ENCODE results near the gene MRPL57. TPM values are rescaled to one million over a fixed set of nuclear protein-coding genes. Genes with fewer than 3 reads are reported as not detected.

MRPL57 gene
- total and polyA plus RNA-seq, 2 of the 8 experiments (the other 6 are each of a cell fraction or from before 2014, with no cell fraction given): 29.9 to 34.1 TPM

DNA sequence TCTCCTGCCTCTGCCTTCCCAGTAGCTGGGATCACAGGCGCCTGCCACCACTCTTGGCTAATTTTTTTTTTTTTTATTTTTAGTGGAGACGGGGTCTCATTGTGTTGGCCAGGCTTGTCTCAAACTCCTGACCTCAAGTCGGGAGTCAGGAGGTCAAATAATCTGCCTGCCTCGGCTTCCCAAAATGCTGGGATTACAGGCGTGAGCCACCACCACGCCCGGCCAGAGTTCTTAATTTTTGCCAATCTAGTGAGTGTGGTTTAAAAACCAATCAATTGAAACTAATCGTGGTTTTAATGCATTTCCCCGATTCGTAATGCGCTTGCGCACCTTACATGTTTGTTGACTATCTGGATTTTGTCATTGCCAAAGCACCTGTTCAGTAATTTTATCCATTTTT, 37.1 kb upstream of the MRPL57 start:
- Histone ChIP-seq H3K9ac (replicated peaks in 1 of 4; ENCODE audit: extremely low read depth in 1 of 4, low read depth in 3 of 4, low read length in 3 of 4) (peak overlapping the region in 1 of 4 experiments; percentile 38; a peak in 1 of 7 replicates), H3K27ac (ENCODE audit: low read depth, low read length) (no peak overlapping the region), H2BK15ac (ENCODE audit: low read length) (no peak overlapping the region), H3K56ac (replicated peaks; ENCODE audit: insufficient read length, low read depth, low read length) (no peak overlapping the region), H3K23ac (ENCODE audit: insufficient read length) (no peak overlapping the region), H4K8ac (ENCODE audit: extremely low read depth, insufficient read depth, low read length) (no peak overlapping the region), H3K9me3 (ENCODE audit: insufficient read depth in 2 of 2, low read depth in 1 of 2, low read length in 1 of 2) (no peaks in the 10 kb centered on the region), H3K4ac (replicated peaks; ENCODE audit: insufficient read length, low read depth, low read length) (no peak overlapping the region), H3K4me1 (replicated peaks in 1 of 4; ENCODE audit: control insufficient read depth in 3 of 4, insufficient read depth in 4 of 4, low read length in 3 of 4) (peaks cover 0 to 8% (median 2%) of the 10 kb centered on the region in 4 experiments; a peak in 4 of 7 replicates), H2AK5ac (ENCODE audit: low read depth, low read length) (0 out of 2 replicates have a peak overlapping the region, but pooled peaks have one; percentile 26), H4K91ac (replicated peaks; ENCODE audit: insufficient read length, low read length) (no peak overlapping the region), H3K14ac (ENCODE audit: insufficient read length) (no peak overlapping the region), H3K27me3 (replicated peaks in 1 of 4; ENCODE audit: control insufficient read depth in 3 of 4, extremely low read depth in 1 of 4, insufficient read depth in 3 of 4, low read length in 3 of 4) (no peaks in the 10 kb centered on the region), H4K5ac (ENCODE audit: insufficient read length, low read depth, low read length) (no peak overlapping the region), H3K4me3 (ENCODE audit: extremely low read depth in 1 of 4, insufficient read depth in 2 of 4, low read depth in 3 of 4, low read length in 4 of 4) (peak overlapping the region; percentile 79 to 100 (median 98); a peak in 5 of 8 replicates), H3K36me3 (ENCODE audit: control insufficient read depth in 2 of 4, insufficient read depth in 4 of 4, low read length in 3 of 4) (peaks cover 0 to 18% (median 4%) of the 10 kb centered on the region in 4 experiments; a peak in 4 of 8 replicates), H2BK12ac (ENCODE audit: low read depth, low read length) (no peak overlapping the region), H2BK5ac (ENCODE audit: low read depth, low read length) (0 out of 2 replicates have a peak overlapping the region, but pooled peaks have one; percentile 52), H3K79me1 (ENCODE audit: low read depth, low read length) (peaks cover 2% of the 10 kb centered on the region), H3K18ac (ENCODE audit: extremely low read depth, low read length) (no peak overlapping the region), H2BK120ac (replicated peaks; ENCODE audit: low read depth, low read length) (no peak overlapping the region), H2BK20ac (ENCODE audit: low read length) (no peak overlapping the region), H3K23me2 (ENCODE audit: low read depth, low read length) (no peaks in the 10 kb centered on the region; the same call in 1 of the 2 replicates), H2AFZ (ENCODE audit: low read length) (no peak overlapping the region), H4K20me1 (replicated peaks in 1 of 2; ENCODE audit: control insufficient read depth in 1 of 2, insufficient read depth in 2 of 2, low read length in 2 of 2) (peaks cover 4 to 9% of the 10 kb centered on the region in 2 experiments), H3K4me2 (ENCODE audit: insufficient read depth in 1 of 2, low read depth in 2 of 2, low read length in 2 of 2) (peak overlapping the region; percentile 69 to 75), H3K79me2 (ENCODE audit: control insufficient read depth in 1 of 2, insufficient read depth in 2 of 2, low read length in 2 of 2) (peaks cover 14 to 38% of the 10 kb centered on the region in 2 experiments)
- no peak for FAIRE-seq
- DNase-seq (ENCODE audit: low read depth in 1 of 2, low spot score in 2 of 2): no peak
- WGBS, 2 experiments (ENCODE audit: extremely low coverage in 1 of 2, insufficient coverage in 1 of 2, insufficient read length in 1 of 2, insufficient replicate concordance in 2 of 2, low coverage in 1 of 2, low lambda C conversion rate in 2 of 2, missing lambda C conversion rate in 1 of 2): 91% methylated on average over 12 of the region's 12 CpGs; no CpG with 5 or more reads in 1 of the 2 experiments
- ChIA-PET CTCF (ENCODE audit: partially characterized antibody) (interaction anchor here (0.9 to 1.7 kb wide), 2 partner anchors 26 to 28 kb away, joined by 6 to 9 read pairs; no protein-coding TSS in a partner anchor), POLR2A (ENCODE audit: partially characterized antibody) (interaction anchor here (0.7 to 1.6 kb wide), 2 partner anchors 32 to 37 kb away, joined by 4 to 6 read pairs; partner anchors contain the start of genes MRPL57 and SKA3)
- TF ChIP-seq HDAC6 (IDR thresholded peaks at IDR 0.05; ENCODE audit: low read depth, low read length) (no peak), KDM5A (IDR thresholded peaks at IDR 0.05; ENCODE audit: low read length) (no peak), CEBPB (IDR thresholded peaks at IDR 0.05; ENCODE audit: low read depth, low read length) (no peak), SRF (IDR thresholded peaks at IDR 0.05; ENCODE audit: low read depth, low read length) (no peak), CTCF (IDR thresholded peaks at IDR 0.05; ENCODE audit: control extremely low read depth in 1 of 3, insufficient read depth in 1 of 3, low read depth in 1 of 3, low read length in 3 of 3) (no peak), SIRT6 (IDR thresholded peaks at IDR 0.05; ENCODE audit: low read length) (no peak), FOSL1 (IDR thresholded peaks at IDR 0.05; ENCODE audit: insufficient read depth, low read depth, low read length) (no peak), POLR2AphosphoS5 (IDR thresholded peaks at IDR 0.05; ENCODE audit: low read depth, low read length) (no peak), POLR2A (IDR thresholded peaks at IDR 0.05; ENCODE audit: control extremely low read depth in 1 of 2, low read depth in 2 of 2, low read length in 2 of 2) (no peak), PHF8 (conservative IDR thresholded peaks at IDR 0.05; ENCODE audit: low read depth, low read length) (no peak), KDM4A (IDR thresholded peaks at IDR 0.05; ENCODE audit: low read depth, low read length, severe bottlenecking) (no peak), BRCA1 (IDR thresholded peaks at IDR 0.05; ENCODE audit: low read depth, low read length) (no peak)

All from H1 (cell line).